ENCODE measurements around the gene QRFP. TPM values are rescaled to one million over a fixed set of nuclear protein-coding genes. Genes with fewer than 3 reads are reported as not detected.

QRFP gene
- total RNA-seq, 4 donors from 2014 or later = not detected

GRCh38 chr9:130868230-130868629 is 28.4 kb downstream of the QRFP start:
- Histone ChIP-seq H3K4me3 (no peak overlapping the region), H3K9me3 (no peaks in the 10 kb centered on the region), H3K27ac (replicated peaks in 1 of 4) (peak overlapping the region in 2 of 4 donors; percentile 28 to 63), H3K4me1 (peaks cover 49 to 100% (median 93%) of the 10 kb centered on the region in 4 donors), H3K36me3 (peaks cover 24 to 68% (median 51%) of the 10 kb centered on the region in 4 donors), H3K27me3 (no peaks in the 10 kb centered on the region)
- no peak for DNase-seq (ENCODE audit: extremely low spot score)
- intact Hi-C loops (cut with DNase I) = loop anchor here (5.0 kb wide), 1 partner anchor 179 kb away; no protein-coding TSS in a partner anchor
- WGBS = 90% methylated on average over 3 of the region's 3 CpGs
- TF ChIP-seq EP300 (IDR thresholded peaks at IDR 0.05) (no peak), POLR2AphosphoS5 (IDR thresholded peaks at IDR 0.05) (no peak)

DNA sequence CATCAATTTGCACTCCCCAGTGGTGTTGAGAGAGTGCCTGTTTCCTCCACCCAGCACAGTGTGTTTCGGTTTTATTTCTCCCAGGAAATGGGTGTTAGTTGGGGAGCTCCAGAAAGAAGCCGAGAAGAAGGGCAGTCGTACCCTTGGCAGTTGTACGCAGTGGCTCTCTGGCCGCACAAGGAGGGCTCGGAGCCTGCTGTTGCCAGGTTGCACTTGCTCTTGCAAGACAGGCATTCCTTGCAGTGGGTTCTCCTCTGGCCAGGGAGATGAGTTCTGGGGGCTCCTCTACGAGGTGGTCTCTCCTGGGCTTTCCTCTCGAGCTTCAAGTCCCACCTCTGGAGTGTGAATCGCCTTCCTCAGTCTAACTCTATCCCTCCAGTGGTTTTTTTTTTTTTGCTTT is 29.1 kb downstream of the QRFP start:
- Histone ChIP-seq H3K27me3 (no peaks in the 10 kb centered on the region), H3K4me1 (peaks cover 46 to 100% (median 93%) of the 10 kb centered on the region in 4 donors), H3K4me3 (no peak overlapping the region), H3K27ac (replicated peaks in 1 of 4) (peak overlapping the region in 3 of 4 donors; percentile 3 to 63 (median 28)), H3K9me3 (no peaks in the 10 kb centered on the region), H3K36me3 (peaks cover 17 to 68% (median 51%) of the 10 kb centered on the region in 4 donors)
- TF ChIP-seq CTCF (IDR thresholded peaks at IDR 0.05) = no peak
- no peak for TF ChIP-seq POLR2A (IDR thresholded peaks at IDR 0.05; ENCODE audit: low read depth)
- TF ChIP-seq POLR2AphosphoS5 (IDR thresholded peaks at IDR 0.05) = no peak
- no peak for TF ChIP-seq EP300 (IDR thresholded peaks at IDR 0.05)
- WGBS = 74% methylated on average over 9 of the region's 9 CpGs
- intact Hi-C loops (cut with DNase I) = loop anchor here (5.0 kb wide), 1 partner anchor 180 kb away; no protein-coding TSS in a partner anchor
- no peak for DNase-seq (ENCODE audit: extremely low spot score)

DNA sequence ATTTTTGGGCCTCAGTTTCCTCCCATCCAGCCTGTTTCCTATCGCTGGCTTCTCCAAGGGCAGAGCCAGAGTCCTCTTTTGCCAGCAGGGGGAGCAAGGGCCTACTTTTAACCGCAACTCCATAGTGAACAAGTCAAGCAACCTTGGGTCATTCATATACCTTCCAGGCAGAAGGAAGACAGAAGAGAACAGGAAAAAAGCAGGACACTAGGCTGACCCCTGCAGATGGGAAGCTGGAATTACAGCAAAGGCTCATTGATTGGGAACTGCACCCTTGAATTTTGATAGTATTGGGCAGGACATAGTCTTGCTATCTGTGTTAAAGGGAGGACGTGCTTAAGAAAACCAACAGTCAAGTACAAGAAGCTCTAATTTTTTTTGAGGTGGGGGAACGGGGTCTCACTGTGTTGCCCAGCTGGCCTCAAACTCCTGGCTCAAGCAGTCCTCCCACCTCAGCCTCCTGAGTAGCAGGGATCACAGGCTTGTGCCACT is 30.1 kb downstream of the QRFP start:
- H3K9me3 ChIP-seq = no peaks in the 10 kb centered on the region
- intact Hi-C loops (cut with DNase I) = loop anchor here (5.0 kb wide), 1 partner anchor 181 kb away; no protein-coding TSS in a partner anchor
- no peaks in the 10 kb centered on the region for H3K27me3 ChIP-seq
- peaks cover 47 to 100% (median 93%) of the 10 kb centered on the region in 4 donors for H3K4me1 ChIP-seq
- 44% methylated on average over 4 of the region's 4 CpGs for WGBS
- no peak for DNase-seq (ENCODE audit: extremely low spot score)
- H3K27ac ChIP-seq (replicated peaks in 1 of 4) = peak overlapping the region in 3 of 4 donors; percentile 10 to 63 (median 10)
- TF ChIP-seq EP300 (IDR thresholded peaks at IDR 0.05) (no peak), POLR2AphosphoS5 (IDR thresholded peaks at IDR 0.05) (peak in 1 of 2 donors; percentile 36), CTCF (IDR thresholded peaks at IDR 0.05) (peak; percentile 77 to 88 (median 79)), POLR2A (IDR thresholded peaks at IDR 0.05; ENCODE audit: low read depth) (no peak)
- H3K4me3 ChIP-seq = no peak overlapping the region
- H3K36me3 ChIP-seq = peaks cover 10 to 58% (median 44%) of the 10 kb centered on the region in 4 donors

- 97% methylated on average over 3 of the region's 3 CpGs for WGBS
- TF ChIP-seq EP300 (IDR thresholded peaks at IDR 0.05) (no peak), POLR2A (IDR thresholded peaks at IDR 0.05; ENCODE audit: low read depth) (no peak), CTCF (IDR thresholded peaks at IDR 0.05) (no peak)
- Histone ChIP-seq H3K4me1 (peaks cover 47 to 100% (median 93%) of the 10 kb centered on the region in 4 donors), H3K9me3 (no peaks in the 10 kb centered on the region), H3K27me3 (no peaks in the 10 kb centered on the region), H3K36me3 (peaks cover 10 to 52% (median 41%) of the 10 kb centered on the region in 4 donors), H3K27ac (replicated peaks in 1 of 4) (peak overlapping the region in 3 of 4 donors; percentile 6 to 63 (median 10)), H3K4me3 (no peak overlapping the region)
- intact Hi-C loops (cut with DNase I) = loop anchor here (2.0 to 5.0 kb wide), 2 partner anchors 75 to 181 kb away; no protein-coding TSS in a partner anchor
- DNase-seq (ENCODE audit: extremely low spot score) = no peak
Measured at GRCh38 chr9:130865921-130866320, 30.7 kb downstream of the QRFP start.

DNA sequence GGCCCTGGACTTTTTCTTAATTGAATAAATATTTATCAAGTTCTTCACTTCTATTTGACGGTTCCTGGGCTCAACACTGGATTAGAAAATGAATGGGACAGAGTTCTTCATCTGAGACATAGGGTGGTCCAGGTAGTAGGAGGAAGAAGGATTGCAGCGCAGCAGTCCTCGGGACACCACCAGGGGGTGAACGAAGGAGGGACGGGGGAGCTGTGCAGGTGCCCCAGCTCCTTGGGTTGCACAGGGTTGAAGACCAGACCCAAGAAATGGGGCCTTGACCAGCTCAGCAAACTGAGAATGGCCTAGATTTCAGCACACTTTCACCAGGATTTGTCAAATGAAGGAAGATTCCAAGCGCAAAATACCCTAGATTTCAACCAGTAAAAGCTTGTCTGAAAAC is 32.1 kb downstream of the QRFP start:
- peaks cover 10 to 50% (median 36%) of the 10 kb centered on the region in 4 donors for H3K36me3 ChIP-seq
- H3K4me1 ChIP-seq = peaks cover 49 to 100% (median 93%) of the 10 kb centered on the region in 4 donors
- WGBS = 50% methylated on average over 6 of the region's 6 CpGs
- intact Hi-C loops (cut with DNase I) = loop anchor here (2.0 kb wide), 1 partner anchor 76 kb away; no protein-coding TSS in a partner anchor
- H3K4me3 ChIP-seq = no peak overlapping the region
- no peak for DNase-seq (ENCODE audit: extremely low spot score)
- TF ChIP-seq EP300 (IDR thresholded peaks at IDR 0.05) = no peak
- TF ChIP-seq CTCF (IDR thresholded peaks at IDR 0.05) = peak in 2 of 3 experiments; percentile 3 to 4
- no peaks in the 10 kb centered on the region for H3K9me3 ChIP-seq
- no peaks in the 10 kb centered on the region for H3K27me3 ChIP-seq
- H3K27ac ChIP-seq (replicated peaks in 1 of 4) = peak overlapping the region in 2 of 4 donors; percentile 45 to 83

Measured in esophagus muscularis mucosa (tissue), 4 donors.